SK-N-MC (cell line): Measurements from ENCODE around the gene C4orf17.

Experiments used
- EZH2 ChIP-seq: fragments of 200-600 bp; sonication (generic); IDR thresholded peaks from one replicate; pipeline ENCODE4 v1.6.1; 2017; ENCODE audit warnings: antibody characterized with exemption
- POLR2AphosphoS5 ChIP-seq: IDR thresholded peaks from 2 replicates; pipeline ENCODE4 v1.6.1; 2012; ENCODE audit warnings: mild to moderate bottlenecking, low read depth, low read length, borderline replicate concordance

DNA sequence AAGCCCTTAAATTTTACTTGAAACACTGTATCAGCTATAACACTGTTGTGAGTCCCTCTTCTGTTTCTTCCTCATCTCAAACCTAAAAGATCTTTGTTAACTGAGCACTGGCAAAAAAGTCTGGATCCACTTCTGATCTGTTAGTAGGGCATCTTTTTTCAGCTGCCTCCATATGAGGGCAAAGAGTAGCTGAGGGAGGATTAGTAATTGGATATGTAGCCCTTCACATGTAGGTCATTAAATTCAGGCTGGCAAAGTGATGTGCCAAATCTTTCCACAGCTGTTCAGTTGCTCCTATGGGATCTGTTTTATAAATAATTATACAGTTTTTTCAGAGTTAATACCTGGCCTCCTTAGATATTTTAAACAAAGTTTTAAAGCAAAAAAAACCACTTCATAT, 54.1 kb downstream of the C4orf17 start:
- no peak for TF ChIP-seq POLR2AphosphoS5
- TF ChIP-seq EZH2: no peak
